Measurements from ENCODE around the gene PRPSAP2.
"Not testable (repeated sequence)": the region's sequence is repeated elsewhere in the genome, so short reads cannot be mapped to it uniquely, and the experiment has no call there.

DNA sequence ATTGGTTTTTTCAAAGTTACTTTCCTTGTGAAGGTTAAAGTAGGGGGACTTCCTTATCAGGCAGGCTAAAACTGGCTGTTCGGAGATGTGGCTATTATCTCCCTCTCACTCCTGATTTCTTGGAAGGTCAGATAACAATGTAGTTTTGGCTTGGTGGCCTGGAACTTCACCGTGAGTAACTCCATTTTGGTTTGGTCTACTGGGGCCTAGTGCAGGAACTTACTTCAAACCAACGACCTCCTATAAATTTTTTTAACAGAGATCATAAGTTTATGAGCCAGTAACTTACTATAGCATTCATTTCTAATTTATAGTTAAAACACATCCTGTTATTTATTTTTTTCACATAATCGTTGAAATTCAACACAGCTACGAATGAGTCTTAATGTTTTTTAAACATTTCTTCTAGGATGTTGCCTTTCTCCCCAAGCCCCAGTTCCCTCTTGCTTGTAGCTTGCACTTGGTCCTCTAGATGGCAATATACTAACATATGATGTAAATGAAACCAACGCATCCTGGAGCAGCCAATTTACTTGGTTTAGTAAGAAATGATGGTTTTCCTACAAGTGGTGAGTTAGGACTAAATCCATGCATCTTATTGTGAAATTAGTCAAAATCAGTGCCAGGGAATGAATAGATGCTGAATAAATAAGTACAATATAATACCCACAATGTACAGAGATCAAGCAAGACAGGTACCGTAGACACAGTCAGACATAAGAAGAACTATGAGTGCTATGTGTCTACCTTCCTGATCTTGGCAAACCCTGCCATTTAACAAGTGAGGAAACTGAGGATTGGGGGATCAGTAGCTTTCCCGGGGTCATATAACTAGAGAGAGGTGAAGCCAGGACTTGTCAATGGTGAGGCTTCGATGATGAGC is 41.2 kb upstream of the PRPSAP2 start:
- TF ChIP-seq, protein P1, sequence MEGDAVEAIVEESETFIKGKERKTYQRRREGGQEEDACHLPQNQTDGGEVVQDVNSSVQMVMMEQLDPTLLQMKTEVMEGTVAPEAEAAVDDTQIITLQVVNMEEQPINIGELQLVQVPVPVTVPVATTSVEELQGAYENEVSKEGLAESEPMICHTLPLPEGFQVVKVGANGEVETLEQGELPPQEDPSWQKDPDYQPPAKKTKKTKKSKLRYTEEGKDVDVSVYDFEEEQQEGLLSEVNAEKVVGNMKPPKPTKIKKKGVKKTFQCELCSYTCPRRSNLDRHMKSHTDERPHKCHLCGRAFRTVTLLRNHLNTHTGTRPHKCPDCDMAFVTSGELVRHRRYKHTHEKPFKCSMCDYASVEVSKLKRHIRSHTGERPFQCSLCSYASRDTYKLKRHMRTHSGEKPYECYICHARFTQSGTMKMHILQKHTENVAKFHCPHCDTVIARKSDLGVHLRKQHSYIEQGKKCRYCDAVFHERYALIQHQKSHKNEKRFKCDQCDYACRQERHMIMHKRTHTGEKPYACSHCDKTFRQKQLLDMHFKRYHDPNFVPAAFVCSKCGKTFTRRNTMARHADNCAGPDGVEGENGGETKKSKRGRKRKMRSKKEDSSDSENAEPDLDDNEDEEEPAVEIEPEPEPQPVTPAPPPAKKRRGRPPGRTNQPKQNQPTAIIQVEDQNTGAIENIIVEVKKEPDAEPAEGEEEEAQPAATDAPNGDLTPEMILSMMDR (IDR thresholded peaks at IDR 0.05) = peak; percentile 55 to 71 (median 61)
- TF ChIP-seq POLR2A (IDR thresholded peaks at IDR 0.05; ENCODE audit: low read depth) = not testable (repeated sequence)
